ENCODE data around the gene ADORA2A. TPM values are rescaled to one million over a fixed set of nuclear protein-coding genes. Genes with fewer than 3 reads are reported as not detected.

ADORA2A gene
- total RNA-seq: under 1 TPM; 0.33 to 0.34 TPM

GRCh38 chr22:24427500-24428164 is at the start of gene ADORA2A:
TSS of gene ADORA2A (plus strand) at chr22:24427599. CDS start at chr22:24433405, 5,806 bp downstream.

Other genes with a start within 250 kb of the ADORA2A start
- 1 to 10 TPM in 1 of 2 donors, under 1 TPM in 1; 0.69 to 2.0 TPM for gene SUSD2, start 246.1 kb upstream of the ADORA2A start, total RNA-seq
- gene GGT5, start 182.5 kb upstream of the ADORA2A start, total RNA-seq: 1 to 10 TPM in 1 of 2 donors, under 1 TPM in 1; 0.69 to 1.3 TPM
- gene SPECC1L, start 156.8 kb upstream of the ADORA2A start, total RNA-seq: 10 to 100 TPM; 23.1 to 26.0 TPM
- gene UPB1, start 67.7 kb downstream of the ADORA2A start, total RNA-seq: not detected
- 100 to 1,000 TPM; 170 to 193 TPM for gene GUCD1, start 127.5 kb downstream of the ADORA2A start, total RNA-seq
- gene SNRPD3, start 128.4 kb downstream of the ADORA2A start, total RNA-seq: 100 to 1,000 TPM in 1 of 2 donors, 10 to 100 TPM in 1; 79.2 to 124 TPM
- gene LRRC75B, start 165.5 kb downstream of the ADORA2A start, total RNA-seq: 1 to 10 TPM; 4.0 to 5.2 TPM
- gene GGT1, start 175.6 kb downstream of the ADORA2A start, total RNA-seq: 1 to 10 TPM; 1.3 to 1.4 TPM